HCT116 (cell line): ENCODE data around the gene KCTD17.

ENCODE experiments used
- CBX3 ChIP-seq: IDR thresholded peaks from 2 replicates; pipeline ENCODE4 v1.6.1; 2012; ENCODE audit warnings: low read depth
- CTCF ChIP-seq, 3 experiments: fragments of 200-600 bp in 1 of 3; sonication (generic) in 1 of 3; IDR thresholded peaks in 2 of 3; conservative IDR thresholded peaks in 1 of 3; 2 replicates each; pipeline ENCODE4 v1.5.1; 2012 to 2017; ENCODE audit warnings: low read depth in 2 of 3, low read length in 2 of 3, antibody characterized with exemption in 1 of 3, borderline replicate concordance in 1 of 3, control low read depth in 1 of 3, mild to moderate bottlenecking in 1 of 3, mixed read lengths in 1 of 3, mixed run types in 1 of 3, moderate library complexity in 1 of 3; ENCODE audit not compliant: insufficient read depth in 1 of 3
- EZH2 ChIP-seq: fragments of 200-600 bp; sonication (generic); IDR thresholded peaks from 2 replicates; pipeline ENCODE4 v1.6.1; 2017; ENCODE audit warnings: antibody characterized with exemption, mixed run types
- EZH2phosphoT487 ChIP-seq: fragments of 200-600 bp; IDR thresholded peaks from 2 replicates; pipeline ENCODE4 v1.6.1; 2018; ENCODE audit warnings: antibody characterized with exemption, borderline replicate concordance
- JUND ChIP-seq: IDR thresholded peaks from 2 replicates; pipeline ENCODE4 v1.6.1; 2012
- MAX ChIP-seq: IDR thresholded peaks from 2 replicates; pipeline ENCODE4 v1.6.1; 2012
- POLR2A ChIP-seq: IDR thresholded peaks from 2 replicates; pipeline ENCODE4 v1.7.0; 2011; ENCODE audit warnings: borderline replicate concordance; ENCODE audit not compliant: insufficient read depth, insufficient read length; ENCODE audit errors: extremely low read depth
- POLR2AphosphoS5 ChIP-seq: IDR thresholded peaks from 2 replicates; pipeline ENCODE4 v1.6.1; 2011; ENCODE audit warnings: mild to moderate bottlenecking, low read depth, low read length, moderate library complexity
- REST ChIP-seq: IDR thresholded peaks from 2 replicates; pipeline ENCODE4 v1.6.1; 2012; ENCODE audit warnings: low read depth
- SIN3A ChIP-seq: IDR thresholded peaks from 2 replicates; pipeline ENCODE4 v1.6.1; 2012; ENCODE audit warnings: low read depth
- SP1 ChIP-seq: IDR thresholded peaks from 2 replicates; pipeline ENCODE4 v1.6.1; 2012; ENCODE audit warnings: low read depth
- SRF ChIP-seq: IDR thresholded peaks from 2 replicates; pipeline ENCODE4 v1.6.1; 2012; ENCODE audit warnings: low read depth

- TF ChIP-seq SIN3A, result no peak
- TF ChIP-seq MAX, result no peak
- no peak for TF ChIP-seq CBX3
- no peak for TF ChIP-seq POLR2AphosphoS5
- no peak for TF ChIP-seq REST
- no peak for TF ChIP-seq EZH2
- TF ChIP-seq EZH2phosphoT487, result no peak
- TF ChIP-seq CTCF (IDR thresholded peaks at IDR 0.05 in 2 of 3, conservative IDR thresholded peaks at IDR 0.05 in 1 of 3; ENCODE audit: borderline replicate concordance in 1 of 3, insufficient read depth in 1 of 3, low read depth in 2 of 3, low read length in 2 of 3), result no peak
- TF ChIP-seq POLR2A, result no peak
- no peak for TF ChIP-seq SP1
- no peak for TF ChIP-seq SRF
- TF ChIP-seq JUND, result no peak
Observed at GRCh38 chr22:37105990-37106389, 54.4 kb downstream of the KCTD17 start.
